ENCODE measurements around the gene GPR65. TPM values are rescaled to one million over a fixed set of nuclear protein-coding genes. Genes with fewer than 3 reads are reported as not detected.

Gene GPR65
- total RNA-seq, 4 donors from 2014 or later: 0.44 to 1.3 (median 0.70) TPM

- intact Hi-C loops (cut with DNase I): no loop called here
- no peak overlapping the region for H3K27ac ChIP-seq
- H3K4me1 ChIP-seq: peaks cover 0 to 10% of the 10 kb centered on the region in 2 donors
- H3K9me3 ChIP-seq: no peaks in the 10 kb centered on the region
- H3K36me3 ChIP-seq: no peaks in the 10 kb centered on the region
- no peaks in the 10 kb centered on the region for H3K27me3 ChIP-seq
- H3K4me3 ChIP-seq (replicated peaks in 1 of 3): no peak overlapping the region
- no peak for DNase-seq
- WGBS, 2 donors: 96 to 97% methylated on average over 2 of the region's 2 CpGs
- TF ChIP-seq CTCF (IDR thresholded peaks at IDR 0.05) (no peak), POLR2A (IDR thresholded peaks at IDR 0.05) (no peak)
Observed at GRCh38 chr14:87989956-87990299, 15.0 kb upstream of the GPR65 start.

- no peak for DNase-seq
- Histone ChIP-seq H3K27ac (no peak overlapping the region), H3K4me3 (replicated peaks in 1 of 3) (no peak overlapping the region), H3K27me3 (no peaks in the 10 kb centered on the region), H3K36me3 (no peaks in the 10 kb centered on the region), H3K9me3 (no peaks in the 10 kb centered on the region), H3K4me1 (peaks cover 0 to 10% of the 10 kb centered on the region in 2 donors)
- TF ChIP-seq CTCF (IDR thresholded peaks at IDR 0.05): no peak
- no peak for TF ChIP-seq POLR2A (IDR thresholded peaks at IDR 0.05)
- WGBS, 2 donors: 89% methylated on average over 4 of the region's 4 CpGs
- intact Hi-C loops (cut with DNase I): no loop called here
Observed at GRCh38 chr14:87990682-87991081, 14.3 kb upstream of the GPR65 start.

- 10 to 14% methylated on average over 20 of the region's 20 CpGs for WGBS, 2 donors
Observed at GRCh38 chr14:87992346-87992717, 12.6 kb upstream of the GPR65 start.

GRCh38 chr14:87992718-87993628 is 12.0 kb upstream of the GPR65 start, which contains the start of gene GALC:
Gene GALC (minus strand): TSS chr14:87993182. CDS start chr14:87993164, 18 bp downstream.
- H3K36me3 ChIP-seq: no peaks in the 10 kb centered on the region
- H3K4me3 ChIP-seq (replicated peaks in 1 of 3): peak within 1 kb of the TSS; percentile 78 to 96 (median 90)
- WGBS, 2 donors: 7% methylated on average over 23 to 28 of the region's 83 CpGs
- TF ChIP-seq POLR2A (IDR thresholded peaks at IDR 0.05): peak in 1 of 2 donors; percentile 79
- no peak for TF ChIP-seq CTCF (IDR thresholded peaks at IDR 0.05)
- peaks cover 0 to 10% of the 10 kb centered on the region in 2 donors for H3K4me1 ChIP-seq
- intact Hi-C loops (cut with DNase I): no loop called here
- peak; percentile 96 for DNase-seq
- H3K27ac ChIP-seq: peak within 1 kb of the TSS; percentile 94 to 97 (median 95)
- H3K9me3 ChIP-seq: no peaks in the 10 kb centered on the region
- H3K27me3 ChIP-seq: no peaks in the 10 kb centered on the region

More at GRCh38 chr14:87992346-87992717, 12.6 kb upstream of the GPR65 start:
- intact Hi-C loops (cut with DNase I): no loop called here
- Histone ChIP-seq H3K4me3 (replicated peaks in 1 of 3) (peak overlapping the region; percentile 78 to 96 (median 90)), H3K4me1 (peaks cover 0 to 10% of the 10 kb centered on the region in 2 donors), H3K36me3 (no peaks in the 10 kb centered on the region), H3K9me3 (no peaks in the 10 kb centered on the region), H3K27ac (peak overlapping the region; percentile 94 to 97 (median 95)), H3K27me3 (no peaks in the 10 kb centered on the region)
- TF ChIP-seq POLR2A (IDR thresholded peaks at IDR 0.05): no peak
- no peak for TF ChIP-seq CTCF (IDR thresholded peaks at IDR 0.05)
- no peak for DNase-seq

- WGBS, 2 donors: 80 to 86% methylated on average over 6 of the region's 6 CpGs
- Histone ChIP-seq H3K9me3 (no peaks in the 10 kb centered on the region), H3K4me1 (peaks cover 0 to 10% of the 10 kb centered on the region in 2 donors), H3K36me3 (no peaks in the 10 kb centered on the region), H3K4me3 (replicated peaks in 1 of 3) (no peak overlapping the region), H3K27me3 (no peaks in the 10 kb centered on the region), H3K27ac (no peak overlapping the region)
- no peak for TF ChIP-seq CTCF (IDR thresholded peaks at IDR 0.05)
- no peak for TF ChIP-seq POLR2A (IDR thresholded peaks at IDR 0.05)
- no peak for DNase-seq
- intact Hi-C loops (cut with DNase I): no loop called here
Observed at GRCh38 chr14:87994974-87995373, 10.0 kb upstream of the GPR65 start.

Data from thyroid gland (tissue), 4 donors.